Osteocyte (in vitro differentiated cells): ENCODE measurements around the gene XRCC2. TPM values are rescaled to one million over a fixed set of nuclear protein-coding genes. Genes with fewer than 3 reads are reported as not detected.
"Not testable (repeated sequence)": the region's sequence is repeated elsewhere in the genome, so short reads cannot be mapped to it uniquely, and the experiment has no call there.

Source experiments
- DNase-seq: peaks from one replicate; pipeline ENCODE4 v3.0.0; 2021; ENCODE audit warnings: mixed read lengths; ENCODE audit not compliant: unreplicated experiment; ENCODE audit errors: extremely low spot score
- H3K27ac Mint-ChIP-seq: one replicate; pipeline ENCODE4 v1.8.0; 2021; ENCODE audit warnings: mild to moderate bottlenecking, mixed read lengths; ENCODE audit not compliant: unreplicated experiment
- H3K27me3 Mint-ChIP-seq: one replicate; pipeline ENCODE4 v1.8.0; 2021; ENCODE audit warnings: mixed read lengths; ENCODE audit not compliant: unreplicated experiment
- H3K36me3 Mint-ChIP-seq: one replicate; pipeline ENCODE4 v1.8.0; 2021; ENCODE audit warnings: mixed read lengths; ENCODE audit not compliant: unreplicated experiment
- H3K4me1 Mint-ChIP-seq: one replicate; pipeline ENCODE4 v1.8.0; 2021; ENCODE audit warnings: mixed read lengths; ENCODE audit not compliant: unreplicated experiment
- H3K4me3 Mint-ChIP-seq: one replicate; pipeline ENCODE4 v1.8.0; 2021; ENCODE audit warnings: mild to moderate bottlenecking, moderate library complexity, mixed read lengths; ENCODE audit not compliant: unreplicated experiment
- H3K9me3 Mint-ChIP-seq: one replicate; pipeline ENCODE4 v1.8.0; 2021; ENCODE audit warnings: mixed read lengths; ENCODE audit not compliant: unreplicated experiment
- long read RNA-seq: library from polyadenylated mRNA; unstranded; transcript quantifications from one replicate; pipeline ENCODE4 v2.0.0, GENCODE V29; 2021
- total RNA-seq: library from RNA; stranded (reverse); gene quantifications from 2 replicates; pipeline ENCODE4 v1.2.1, GENCODE V29; 2021
- TF ChIP-seq, protein P1 (sequence below): fragments of 200-600 bp; sonication (generic); IDR thresholded peaks from 2 replicates; pipeline ENCODE4 v1.5.0; 2021; ENCODE audit warnings: antibody characterized with exemption, mild to moderate bottlenecking, moderate library complexity

Gene XRCC2
- 1.4 and 1.7 TPM in 2 replicates for total RNA-seq
- long read RNA-seq, partial matches to known transcripts = 0 of 7 reads
- long read RNA-seq, other reads (novel, unspliced or antisense) = 3 of 7 reads

DNA sequence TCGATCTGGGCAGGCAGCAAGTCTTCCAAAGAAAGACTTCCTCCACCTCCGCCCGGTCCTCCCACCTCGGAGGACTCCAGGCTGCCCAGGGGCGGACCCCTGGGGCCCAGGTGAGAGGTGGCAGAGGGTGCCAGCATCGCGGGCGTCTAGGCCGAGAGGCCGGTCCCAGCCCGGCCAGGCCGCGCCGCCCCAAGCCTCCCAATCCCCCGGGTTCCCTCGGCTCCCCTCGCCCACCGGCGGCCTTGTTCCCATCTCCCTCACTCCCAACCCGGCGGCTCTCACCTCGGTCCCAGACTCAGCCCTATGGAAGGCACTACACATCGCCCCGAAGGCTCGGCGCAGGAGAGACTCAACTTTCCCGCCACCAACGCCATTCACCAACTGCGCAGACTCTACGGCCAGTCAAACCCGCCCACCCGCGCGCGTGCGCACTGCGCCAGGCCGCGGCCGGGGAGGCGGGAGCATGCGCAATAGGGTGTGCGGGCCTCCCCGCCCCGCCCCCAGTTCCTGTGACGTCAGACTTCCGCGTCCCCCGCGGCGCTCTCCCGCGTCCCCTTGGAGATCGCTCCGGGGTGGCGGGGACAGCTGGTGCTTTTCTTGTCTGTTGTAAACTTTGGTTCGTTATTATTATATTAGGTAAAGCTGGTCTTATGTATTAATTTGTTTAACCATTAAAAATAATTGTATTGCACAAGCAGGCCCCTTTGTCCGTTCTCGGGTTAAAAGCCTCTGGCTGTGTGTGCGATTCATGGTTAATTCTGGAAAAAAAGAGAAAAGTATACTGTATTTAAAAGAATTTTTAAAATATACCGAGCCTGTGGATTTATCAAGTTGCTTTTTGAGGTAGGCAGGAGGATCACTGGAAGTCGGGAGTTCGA lies at the start of gene XRCC2:
XRCC2 (minus strand) TSS at position 383 of the 878 bp plus-strand sequence; CDS start at position 321, 62 bp downstream.
- Mint-ChIP-seq H3K9me3 (no peaks in the 10 kb centered on the region), H3K4me1 (peaks cover 16% of the 10 kb centered on the region), H3K27me3 (no peaks in the 10 kb centered on the region), H3K36me3 (no peaks in the 10 kb centered on the region), H3K4me3 (peak within 1 kb of the TSS; percentile 97), H3K27ac (peak within 1 kb of the TSS; percentile 96)
- peak; percentile 99 for DNase-seq
- TF ChIP-seq, protein P1, sequence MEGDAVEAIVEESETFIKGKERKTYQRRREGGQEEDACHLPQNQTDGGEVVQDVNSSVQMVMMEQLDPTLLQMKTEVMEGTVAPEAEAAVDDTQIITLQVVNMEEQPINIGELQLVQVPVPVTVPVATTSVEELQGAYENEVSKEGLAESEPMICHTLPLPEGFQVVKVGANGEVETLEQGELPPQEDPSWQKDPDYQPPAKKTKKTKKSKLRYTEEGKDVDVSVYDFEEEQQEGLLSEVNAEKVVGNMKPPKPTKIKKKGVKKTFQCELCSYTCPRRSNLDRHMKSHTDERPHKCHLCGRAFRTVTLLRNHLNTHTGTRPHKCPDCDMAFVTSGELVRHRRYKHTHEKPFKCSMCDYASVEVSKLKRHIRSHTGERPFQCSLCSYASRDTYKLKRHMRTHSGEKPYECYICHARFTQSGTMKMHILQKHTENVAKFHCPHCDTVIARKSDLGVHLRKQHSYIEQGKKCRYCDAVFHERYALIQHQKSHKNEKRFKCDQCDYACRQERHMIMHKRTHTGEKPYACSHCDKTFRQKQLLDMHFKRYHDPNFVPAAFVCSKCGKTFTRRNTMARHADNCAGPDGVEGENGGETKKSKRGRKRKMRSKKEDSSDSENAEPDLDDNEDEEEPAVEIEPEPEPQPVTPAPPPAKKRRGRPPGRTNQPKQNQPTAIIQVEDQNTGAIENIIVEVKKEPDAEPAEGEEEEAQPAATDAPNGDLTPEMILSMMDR = no peak

DNA sequence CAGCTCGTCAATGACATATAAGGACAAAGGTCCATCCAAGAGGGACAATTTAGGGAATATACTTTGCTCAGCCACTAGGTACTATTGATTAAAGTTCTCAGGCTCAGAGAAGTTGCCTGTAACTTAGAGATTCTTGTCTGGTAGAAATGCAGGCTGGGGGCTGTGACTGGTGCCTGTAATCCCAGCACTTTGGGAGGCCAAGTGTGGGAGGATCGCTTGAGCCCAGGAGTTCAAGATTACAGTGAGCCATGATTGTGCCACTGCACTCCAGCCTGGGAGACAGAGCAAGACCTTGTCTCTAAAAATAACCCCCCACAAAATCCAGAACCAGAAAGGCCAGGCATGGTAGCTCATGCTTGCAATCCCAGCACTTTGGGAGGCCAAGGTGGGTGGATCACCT lies 47.4 kb upstream of the XRCC2 start:
- no peaks in the 10 kb centered on the region for H3K9me3 Mint-ChIP-seq
- no peaks in the 10 kb centered on the region for H3K4me1 Mint-ChIP-seq
- no peak overlapping the region for H3K27ac Mint-ChIP-seq
- no peak overlapping the region for H3K4me3 Mint-ChIP-seq
- TF ChIP-seq, protein P1 = no peak
- DNase-seq = no peak
- H3K36me3 Mint-ChIP-seq = no peaks in the 10 kb centered on the region
- no peaks in the 10 kb centered on the region for H3K27me3 Mint-ChIP-seq

DNA sequence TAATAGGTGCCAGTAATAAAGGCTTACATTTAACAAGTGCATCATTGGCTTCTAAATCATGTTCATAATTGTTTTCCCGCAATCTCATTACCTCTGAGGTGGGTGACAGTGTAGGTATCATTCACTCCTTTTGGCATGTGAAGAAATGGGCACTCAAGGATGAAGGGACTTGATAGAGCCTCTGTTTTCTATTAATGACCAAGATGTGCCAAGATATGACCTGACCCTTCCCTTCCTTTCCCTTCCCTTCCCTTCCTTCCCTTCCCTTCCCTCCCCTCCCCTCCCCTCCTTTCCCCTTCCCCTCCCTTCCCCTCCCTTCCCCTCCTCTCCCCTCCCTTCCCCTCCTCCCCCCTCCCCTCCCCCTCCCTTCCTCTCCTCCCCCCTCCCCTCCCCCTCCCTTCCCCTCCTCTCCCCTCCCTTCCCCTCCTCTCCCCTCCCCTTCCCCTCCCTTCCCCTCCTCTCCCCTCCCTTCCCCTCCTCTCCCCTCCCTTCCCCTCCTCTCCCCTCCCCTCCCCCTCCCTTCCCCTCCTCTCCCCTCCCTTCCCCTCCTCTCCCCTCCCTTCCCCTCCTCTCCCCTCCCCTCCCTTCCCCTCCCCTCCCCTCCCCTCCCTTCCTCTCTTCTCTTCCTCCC lies 36.6 kb upstream of the XRCC2 start:
- H3K27ac Mint-ChIP-seq, H3K4me1 Mint-ChIP-seq, H3K9me3 Mint-ChIP-seq, H3K4me3 Mint-ChIP-seq, H3K36me3 Mint-ChIP-seq, DNase-seq, H3K27me3 Mint-ChIP-seq: not testable (repeated sequence)

DNA sequence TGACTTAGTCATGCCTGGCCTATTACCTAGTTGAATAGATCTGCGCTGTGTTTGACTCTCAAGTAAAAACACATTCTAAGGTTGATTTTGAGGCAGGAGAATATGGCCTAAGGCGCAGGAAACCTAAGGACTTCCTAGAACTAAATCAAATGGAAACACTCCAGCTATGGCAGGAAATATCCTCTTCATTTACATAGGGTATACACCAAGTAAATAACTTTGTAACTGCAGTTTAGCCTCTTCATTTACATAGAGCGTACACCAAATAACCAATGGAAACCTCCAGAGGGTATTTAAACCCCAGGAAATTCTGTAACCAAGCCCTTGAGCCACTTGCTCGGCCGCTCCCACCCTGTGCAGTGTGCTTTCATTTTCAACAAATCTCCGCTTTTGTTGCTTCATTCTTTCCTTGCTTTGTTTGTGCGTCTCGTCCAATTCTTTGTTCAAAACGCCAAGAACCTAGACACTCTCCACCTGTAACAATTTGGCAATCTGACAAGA lies 35.6 kb upstream of the XRCC2 start:
- Mint-ChIP-seq H3K9me3 (no peaks in the 10 kb centered on the region), H3K4me3 (no peak overlapping the region), H3K27ac (no peak overlapping the region), H3K36me3 (no peaks in the 10 kb centered on the region), H3K27me3 (no peaks in the 10 kb centered on the region), H3K4me1 (peaks cover 4% of the 10 kb centered on the region)
- TF ChIP-seq, protein P1 = no peak
- DNase-seq = no peak

DNA sequence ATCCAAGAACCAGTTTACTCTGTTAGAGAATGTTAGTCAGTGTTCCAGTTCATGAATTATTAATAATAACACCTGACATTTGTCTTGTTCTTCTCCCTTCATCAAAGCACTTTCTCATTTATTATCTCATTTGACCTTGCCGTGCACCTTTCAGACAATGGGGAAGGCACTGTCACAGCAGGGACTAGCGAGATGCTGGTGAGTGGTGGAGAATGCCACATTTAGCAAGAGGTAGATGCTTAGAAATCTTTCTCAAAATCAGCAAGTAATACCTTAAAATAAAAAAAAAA lies 34.2 kb upstream of the XRCC2 start:
- Mint-ChIP-seq H3K27ac (no peak overlapping the region), H3K9me3 (no peaks in the 10 kb centered on the region), H3K4me3 (no peak overlapping the region), H3K27me3 (no peaks in the 10 kb centered on the region), H3K36me3 (no peaks in the 10 kb centered on the region), H3K4me1 (peaks cover 6% of the 10 kb centered on the region)
- TF ChIP-seq, protein P1 = no peak
- no peak for DNase-seq
